Gastrocnemius medialis (tissue), 4 donors: ENCODE results near the gene LRRC1. TPM values are rescaled to one million over a fixed set of nuclear protein-coding genes. Genes with fewer than 3 reads are reported as not detected.

Experiments
- ATAC-seq, 2 donors: fragments of 150-250 bp; one replicate each; pipeline ENCODE4 v1.9.1; 2016
- DNase-seq, 2 donors: peaks; one replicate each; pipeline ENCODE4 v3.0.0-alpha.2; 2019
- H3K27ac ChIP-seq, 4 donors: fragments of 200-600 bp; sonication (generic); 1 replicate in 1 of 4; 2 replicates in 3 of 4; pipeline ENCODE4 v1.5.1; 2016 to 2018; ENCODE audit warnings: mild to moderate bottlenecking in 2 of 4, moderate library complexity in 1 of 4
- H3K27me3 ChIP-seq, 3 donors: fragments of 200-600 bp; sonication (generic) in 2 of 3; 1 replicate in 1 of 3; 2 replicates in 2 of 3; pipeline versions ENCODE4 v1.5.1 to v1.6.0; 2016 to 2019; ENCODE audit warnings: mild to moderate bottlenecking in 1 of 3, moderate library complexity in 1 of 3
- H3K36me3 ChIP-seq, 2 donors: fragments of 200-600 bp; sonication (generic) in 1 of 2; one replicate each; pipeline ENCODE4 v1.5.1; 2017 to 2018
- H3K4me1 ChIP-seq, 2 donors: fragments of 200-600 bp; sonication (generic) in 1 of 2; one replicate each; pipeline ENCODE4 v1.5.1; 2016 to 2017; ENCODE audit warnings: mild to moderate bottlenecking in 2 of 2
- H3K4me3 ChIP-seq, 4 donors: fragments of 200-600 bp; sonication (generic) in 3 of 4; 1 replicate in 1 of 4; 2 replicates in 3 of 4; pipeline ENCODE4 v1.5.1; 2016 to 2019; ENCODE audit warnings: mild to moderate bottlenecking in 2 of 4
- H3K9me3 ChIP-seq, 3 donors: fragments of 200-600 bp; sonication (generic) in 2 of 3; 1 replicate in 1 of 3; 2 replicates in 2 of 3; pipeline ENCODE4 v1.5.1; 2016 to 2019
- CTCF ChIP-seq, 5 experiments: fragments of 450-650 bp in 3 of 5; fragments of 200-600 bp in 2 of 5; sonication (generic) in 2 of 5; IDR thresholded peaks in 4 of 5; conservative IDR thresholded peaks in 1 of 5; 1 replicate in 4 of 5; 2 replicates in 1 of 5; pipeline ENCODE4 v1.5.1; 2016 to 2019; ENCODE audit warnings: antibody characterized with exemption in 5 of 5, mild to moderate bottlenecking in 3 of 5, moderate library complexity in 3 of 5
- POLR2A ChIP-seq, 2 donors: fragments of 450-650 bp; IDR thresholded peaks; one replicate each; pipeline ENCODE4 v1.6.1; 2017; ENCODE audit warnings: antibody characterized with exemption in 2 of 2, mild to moderate bottlenecking in 2 of 2, moderate library complexity in 2 of 2
- in situ Hi-C, 4 donors: fragments of 200-750 bp; cut with MboI; loops; one replicate each; pipeline versions ENCODE4 v1.15.0 to v1.8.0; 2017; ENCODE audit warnings: low sequenced_read_pairs in 4 of 4
- intact Hi-C: fragments of 100-400 bp; cut with DNase I; formaldehyde crosslinking; loops from one replicate; pipeline ENCODE4 v1.15.1; 2023; ENCODE audit warnings: low total_unique reads
- total RNA-seq, 4 donors: library from RNA; depleted of rRNA; stranded (reverse); fragments of >200 nt; gene quantifications; one replicate each; pipeline versions ENCODE4 v1.1.0 to v1.2.3, GENCODE V29; 2016

The LRRC1 gene
- total RNA-seq, 4 donors from 2014 or later: 0.67 to 8.5 (median 2.4) TPM

DNA sequence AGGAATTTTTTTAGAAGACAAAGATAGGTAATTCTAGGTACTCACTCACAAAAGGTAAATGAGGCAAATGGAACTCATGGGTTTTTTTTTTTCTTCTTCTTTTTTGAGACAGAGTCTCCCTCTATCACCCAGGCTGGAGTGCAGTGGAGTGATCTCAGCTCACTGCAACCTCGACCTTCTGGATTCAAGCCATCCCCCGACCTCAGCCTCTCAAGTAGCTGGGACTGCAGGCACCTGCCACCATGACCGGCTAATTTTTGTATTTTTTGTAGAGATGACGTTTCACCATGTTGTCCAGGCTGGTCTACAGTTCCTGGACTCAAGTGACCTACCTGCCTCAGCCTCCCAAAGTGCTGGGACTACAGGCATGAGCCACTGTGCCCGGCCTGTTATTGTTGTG, 126.1 kb downstream of the LRRC1 start:
- no peaks in the 10 kb centered on the region for H3K4me1 ChIP-seq
- no peak for ATAC-seq
- no peak for DNase-seq
- no peak for TF ChIP-seq CTCF (IDR thresholded peaks at IDR 0.05 in 4 of 5, conservative IDR thresholded peaks at IDR 0.05 in 1 of 5)
- no peak for TF ChIP-seq POLR2A (IDR thresholded peaks at IDR 0.05)
- no peaks in the 10 kb centered on the region for H3K9me3 ChIP-seq
- H3K36me3 ChIP-seq: no peaks in the 10 kb centered on the region
- in situ Hi-C loops (no loop called here), intact Hi-C loops (no loop called here)
- H3K4me3 ChIP-seq: no peak overlapping the region
- no peaks in the 10 kb centered on the region for H3K27me3 ChIP-seq
- H3K27ac ChIP-seq: no peak overlapping the region

DNA sequence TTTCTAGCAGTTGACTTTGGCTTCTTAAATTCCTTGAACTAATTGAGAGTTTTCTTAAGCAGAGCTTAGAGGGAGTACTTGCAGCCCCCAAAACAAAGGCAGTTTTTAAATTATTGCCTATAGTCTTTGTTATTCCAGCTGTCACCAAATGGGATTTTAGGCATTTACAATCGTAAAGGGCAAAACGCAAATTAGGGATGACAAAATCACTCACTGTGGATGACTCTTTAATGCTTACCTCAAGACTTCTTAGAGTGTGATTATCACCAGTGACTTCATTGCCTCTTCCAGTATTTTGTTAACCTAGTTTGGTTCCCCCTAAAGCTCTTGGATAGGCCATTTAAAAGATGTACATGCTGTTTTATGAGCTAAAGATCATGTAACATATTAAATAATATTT, 126.8 kb downstream of the LRRC1 start:
- DNase-seq: no peak
- Histone ChIP-seq H3K4me3 (no peak overlapping the region), H3K36me3 (no peaks in the 10 kb centered on the region), H3K27me3 (no peaks in the 10 kb centered on the region), H3K4me1 (no peaks in the 10 kb centered on the region), H3K27ac (no peak overlapping the region), H3K9me3 (no peaks in the 10 kb centered on the region)
- TF ChIP-seq POLR2A (IDR thresholded peaks at IDR 0.05) (no peak), CTCF (IDR thresholded peaks at IDR 0.05 in 4 of 5, conservative IDR thresholded peaks at IDR 0.05 in 1 of 5) (no peak)
- intact Hi-C loops (no loop called here), in situ Hi-C loops (no loop called here)
- no peak for ATAC-seq

DNA sequence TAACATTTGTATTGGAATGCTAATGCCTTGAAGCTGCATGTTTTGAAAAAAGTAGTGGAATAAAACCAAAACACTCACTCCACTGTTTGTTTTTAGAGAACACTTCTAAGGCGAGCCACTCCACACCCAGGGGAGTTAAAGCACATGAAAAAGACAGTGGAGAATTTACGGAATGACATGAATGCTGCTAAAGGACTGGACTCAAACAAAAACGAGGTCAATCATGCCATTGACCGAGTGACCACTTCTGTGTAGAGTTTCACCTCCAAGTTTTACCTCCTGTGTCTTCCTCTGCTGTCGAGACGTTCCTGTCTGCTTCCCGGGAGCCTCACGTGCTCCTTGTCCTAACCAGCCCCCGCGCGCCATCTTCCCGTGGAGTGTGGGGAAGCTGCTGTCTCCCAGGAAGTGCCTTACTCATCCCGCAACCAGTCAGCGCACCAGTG, 127.8 kb downstream of the LRRC1 start:
- Histone ChIP-seq H3K9me3 (no peaks in the 10 kb centered on the region), H3K36me3 (no peaks in the 10 kb centered on the region), H3K4me3 (no peak overlapping the region), H3K27ac (no peak overlapping the region), H3K4me1 (no peaks in the 10 kb centered on the region), H3K27me3 (no peaks in the 10 kb centered on the region)
- DNase-seq (no peak), ATAC-seq (no peak)
- in situ Hi-C loops: no loop called here
- intact Hi-C loops: no loop called here
- TF ChIP-seq CTCF (IDR thresholded peaks at IDR 0.05 in 4 of 5, conservative IDR thresholded peaks at IDR 0.05 in 1 of 5) (no peak), POLR2A (IDR thresholded peaks at IDR 0.05) (no peak)

DNA sequence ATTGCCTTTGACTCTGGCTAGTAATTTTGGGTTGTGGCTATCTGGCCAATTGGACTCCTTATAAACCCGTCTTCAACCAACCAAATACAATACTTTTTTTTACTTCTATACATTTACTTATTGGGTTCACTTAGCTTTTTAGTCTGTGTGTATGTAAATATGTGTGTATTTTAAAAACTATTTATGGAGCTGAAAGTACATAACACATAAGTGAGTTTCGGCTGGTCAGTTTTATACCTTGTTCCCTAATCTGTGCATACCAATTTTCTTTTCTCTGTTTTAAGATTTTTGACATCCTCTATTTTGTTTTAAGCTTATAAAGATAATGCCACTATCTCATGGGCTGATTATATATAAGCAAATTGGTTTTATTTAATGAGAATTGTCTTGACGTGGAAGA, 129.5 kb downstream of the LRRC1 start:
- no peaks in the 10 kb centered on the region for H3K9me3 ChIP-seq

More for the DNA sequence above, 129.5 kb downstream of the LRRC1 start:
- in situ Hi-C loops: no loop called here
- Histone ChIP-seq H3K27me3 (no peaks in the 10 kb centered on the region), H3K4me1 (no peaks in the 10 kb centered on the region), H3K4me3 (no peak overlapping the region), H3K36me3 (no peaks in the 10 kb centered on the region), H3K27ac (no peak overlapping the region)
- no peak for TF ChIP-seq CTCF (IDR thresholded peaks at IDR 0.05 in 4 of 5, conservative IDR thresholded peaks at IDR 0.05 in 1 of 5)
- TF ChIP-seq POLR2A (IDR thresholded peaks at IDR 0.05): no peak
- no peak for ATAC-seq
- intact Hi-C loops: no loop called here
- no peak for DNase-seq
